ENCODE measurements around the gene SLC25A26.

- TF ChIP-seq CTCF (IDR thresholded peaks at IDR 0.05) (no peak), POLR2A (IDR thresholded peaks at IDR 0.05) (no peak)
These were observed 207.2 kb downstream of the SLC25A26 start for GRCh38 chr3:66427951-66428474.
